GM12865 (cell line): ENCODE measurements around the gene CTSS.

Experiments
- DNase-seq: peaks from one replicate; pipeline ENCODE4 v3.0.0; 2010; ENCODE audit warnings: low read depth
- H3K4me3 ChIP-seq: 2 replicates; pipeline ENCODE4 v1.5.1; 2011; ENCODE audit warnings: mild to moderate bottlenecking, low read depth, low read length, control low read depth
- CTCF ChIP-seq: IDR thresholded peaks from 2 replicates; pipeline ENCODE4 v1.5.1; 2011; ENCODE audit warnings: low read length, control low read depth, low read depth, inconsistent platforms; ENCODE audit not compliant: insufficient read depth; ENCODE audit errors: missing control alignments

The CTSS gene

GRCh38 chr1:150696995-150697927 lies 68.3 kb downstream of the CTSS start, which contains the start of gene GOLPH3L:
Gene GOLPH3L (minus strand): TSS chr1:150697154. CDS start chr1:150694838, 2,316 bp downstream.
- DNase-seq = peak; percentile 98
- peak within 1 kb of the TSS; percentile 97 for H3K4me3 ChIP-seq
- peak; percentile 5 for TF ChIP-seq CTCF

- no peak for TF ChIP-seq CTCF
- peak overlapping the region; percentile 97 for H3K4me3 ChIP-seq
- no peak for DNase-seq
These were observed 69.0 kb downstream of the CTSS start for GRCh38 chr1:150696590-150696989.

DNA sequence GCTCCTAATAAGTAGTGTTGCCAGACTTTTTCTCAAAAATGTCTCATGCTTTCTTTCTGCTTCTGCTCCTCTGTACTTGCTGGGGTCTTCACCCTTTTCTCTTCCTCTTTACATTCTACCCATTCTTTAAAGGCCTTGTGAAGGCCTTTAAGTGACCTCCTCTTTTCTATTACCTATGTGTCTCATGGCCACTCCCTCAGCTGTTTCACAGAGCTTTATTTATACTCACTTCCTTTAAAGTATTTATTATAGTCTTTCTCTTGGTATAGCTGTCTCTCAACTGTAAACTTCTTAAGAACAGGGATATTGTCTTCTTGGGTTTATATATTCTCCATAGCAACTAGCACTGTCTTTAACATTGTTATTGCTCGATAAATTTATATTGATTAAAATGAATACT lies 69.4 kb downstream of the CTSS start:
- no peak for TF ChIP-seq CTCF
- H3K4me3 ChIP-seq = peak overlapping the region; percentile 97
- no peak for DNase-seq

GRCh38 chr1:150695561-150695960 lies 70.0 kb downstream of the CTSS start:
- peak overlapping the region; percentile 97; the same call in 1 of the 2 replicates for H3K4me3 ChIP-seq
- DNase-seq = no peak
- no peak for TF ChIP-seq CTCF

DNA sequence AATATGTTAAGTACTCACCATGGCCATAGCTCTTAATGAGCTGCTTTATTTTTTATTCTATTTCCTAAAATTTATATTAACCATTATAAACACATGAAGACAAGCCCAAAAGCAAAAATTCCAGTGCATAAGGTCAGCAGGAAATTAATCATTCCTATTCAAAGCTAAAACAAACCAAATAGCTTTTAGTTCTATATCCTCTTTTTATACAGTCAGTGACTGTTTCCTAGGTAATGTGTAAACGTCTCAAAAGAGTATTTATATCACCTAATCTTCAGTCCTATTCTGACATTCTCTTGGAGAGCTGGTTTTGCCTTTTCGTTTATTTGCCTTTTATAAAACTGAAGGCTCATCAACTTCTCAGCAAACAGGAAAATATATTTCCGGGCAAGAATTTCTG lies 72.9 kb downstream of the CTSS start:
- DNase-seq = no peak
- no peak overlapping the region for H3K4me3 ChIP-seq

GRCh38 chr1:150688763-150689162 lies 76.8 kb downstream of the CTSS start:
- no peak overlapping the region for H3K4me3 ChIP-seq
- DNase-seq = no peak
- no peak for TF ChIP-seq CTCF

More for the DNA sequence above, 72.9 kb downstream of the CTSS start:
- TF ChIP-seq CTCF = no peak
